Measurements from ENCODE around the gene COA8. TPM values are rescaled to one million over a fixed set of nuclear protein-coding genes. Genes with fewer than 3 reads are reported as not detected.

The COA8 gene
- total and polyA plus RNA-seq, 5 donors = 33.8 to 60.8 (median 43.3) TPM

- no peak for DNase-seq
- Histone ChIP-seq H3K27me3 (ENCODE audit: control insufficient read depth, insufficient read depth) (no peaks in the 10 kb centered on the region), H3K4me1 (ENCODE audit: control insufficient read depth, insufficient read depth, low read length) (no peaks in the 10 kb centered on the region), H3K9me3 (ENCODE audit: control insufficient read depth, low read length) (no peaks in the 10 kb centered on the region), H3K4me3 (ENCODE audit: low read length) (no peak overlapping the region), H3K27ac (ENCODE audit: low read length) (no peak overlapping the region)
- peak in 1 of 2 donors; percentile 19 for ATAC-seq
- intact Hi-C loops (cut with DNase I) = no loop called here
- 53% methylated on average over 8 of the region's 8 CpGs for WGBS
Observed at GRCh38 chr14:103568952-103569351, 6.2 kb downstream of the COA8 start.

GRCh38 chr14:103569408-103569807 lies 6.6 kb downstream of the COA8 start:
- Histone ChIP-seq H3K9me3 (ENCODE audit: control insufficient read depth, low read length) (no peaks in the 10 kb centered on the region), H3K4me1 (ENCODE audit: control insufficient read depth, insufficient read depth, low read length) (no peaks in the 10 kb centered on the region), H3K27me3 (ENCODE audit: control insufficient read depth, insufficient read depth) (no peaks in the 10 kb centered on the region), H3K27ac (ENCODE audit: low read length) (no peak overlapping the region), H3K4me3 (ENCODE audit: low read length) (no peak overlapping the region)
- 56% methylated on average over 11 of the region's 11 CpGs for WGBS
- intact Hi-C loops (cut with DNase I) = no loop called here
- ATAC-seq = no peak
- no peak for DNase-seq

- DNase-seq = no peak
- Histone ChIP-seq H3K4me1 (ENCODE audit: control insufficient read depth, insufficient read depth, low read length) (no peaks in the 10 kb centered on the region), H3K9me3 (ENCODE audit: control insufficient read depth, low read length) (no peaks in the 10 kb centered on the region), H3K27ac (ENCODE audit: low read length) (no peak overlapping the region), H3K27me3 (ENCODE audit: control insufficient read depth, insufficient read depth) (no peaks in the 10 kb centered on the region), H3K4me3 (ENCODE audit: low read length) (no peak overlapping the region)
- 65% methylated on average over 6 of the region's 6 CpGs for WGBS
- intact Hi-C loops (cut with DNase I) = loop anchor here in 1 of 4 donors (10.0 kb wide), 1 partner anchor 121 kb away; no protein-coding TSS in a partner anchor
- peak; percentile 36 to 74 for ATAC-seq
Observed at GRCh38 chr14:103574104-103574503, 11.3 kb downstream of the COA8 start.

GRCh38 chr14:103574707-103575285 lies 12.0 kb downstream of the COA8 start:
- no peak overlapping the region for H3K4me3 ChIP-seq (ENCODE audit: low read length)
- no peak overlapping the region for H3K27ac ChIP-seq (ENCODE audit: low read length)
- H3K27me3 ChIP-seq (ENCODE audit: control insufficient read depth, insufficient read depth) = no peaks in the 10 kb centered on the region
- no peaks in the 10 kb centered on the region for H3K9me3 ChIP-seq (ENCODE audit: control insufficient read depth, low read length)
- no peak for ATAC-seq
- no peak for DNase-seq
- H3K4me1 ChIP-seq (ENCODE audit: control insufficient read depth, insufficient read depth, low read length) = no peaks in the 10 kb centered on the region
- intact Hi-C loops (cut with DNase I) = loop anchor here in 1 of 4 donors (10.0 kb wide), 1 partner anchor 120 kb away; no protein-coding TSS in a partner anchor
- 92% methylated on average over 18 of the region's 18 CpGs for WGBS

GRCh38 chr14:103576371-103577024 lies 13.7 kb downstream of the COA8 start:
- H3K27me3 ChIP-seq (ENCODE audit: control insufficient read depth, insufficient read depth) = no peaks in the 10 kb centered on the region
- H3K4me3 ChIP-seq (ENCODE audit: low read length) = no peak overlapping the region
- no peaks in the 10 kb centered on the region for H3K9me3 ChIP-seq (ENCODE audit: control insufficient read depth, low read length)
- peak; percentile 95 to 96 (median 96) for DNase-seq
- peak overlapping the region; percentile 39 for H3K27ac ChIP-seq (ENCODE audit: low read length)
- peak; percentile 97 for ATAC-seq
- no peaks in the 10 kb centered on the region for H3K4me1 ChIP-seq (ENCODE audit: control insufficient read depth, insufficient read depth, low read length)
- 25% methylated on average over 9 of the region's 9 CpGs for WGBS
- intact Hi-C loops (cut with DNase I) = loop anchor here in 1 of 4 donors (10.0 kb wide), 1 partner anchor 118 kb away; no protein-coding TSS in a partner anchor

GRCh38 chr14:103578401-103579075 lies 15.8 kb downstream of the COA8 start:
- intact Hi-C loops (cut with DNase I) = loop anchor here in 1 of 4 donors (10.0 kb wide), 1 partner anchor 116 kb away; no protein-coding TSS in a partner anchor
- Histone ChIP-seq H3K9me3 (ENCODE audit: control insufficient read depth, low read length) (no peaks in the 10 kb centered on the region), H3K4me3 (ENCODE audit: low read length) (no peak overlapping the region), H3K27me3 (ENCODE audit: control insufficient read depth, insufficient read depth) (no peaks in the 10 kb centered on the region), H3K4me1 (ENCODE audit: control insufficient read depth, insufficient read depth, low read length) (no peaks in the 10 kb centered on the region), H3K27ac (ENCODE audit: low read length) (no peak overlapping the region)
- ATAC-seq (no peak), DNase-seq (no peak)
- WGBS = 91% methylated on average over 12 of the region's 12 CpGs

GRCh38 chr14:103581206-103581605 lies 18.4 kb downstream of the COA8 start:
- no peak overlapping the region for H3K27ac ChIP-seq (ENCODE audit: low read length)
- 89% methylated on average over 11 of the region's 11 CpGs for WGBS
- no peaks in the 10 kb centered on the region for H3K9me3 ChIP-seq (ENCODE audit: control insufficient read depth, low read length)
- ATAC-seq (no peak), DNase-seq (no peak)
- H3K4me1 ChIP-seq (ENCODE audit: control insufficient read depth, insufficient read depth, low read length) = no peaks in the 10 kb centered on the region
- no peak overlapping the region for H3K4me3 ChIP-seq (ENCODE audit: low read length)
- intact Hi-C loops (cut with DNase I) = no loop called here
- H3K27me3 ChIP-seq (ENCODE audit: control insufficient read depth, insufficient read depth) = no peaks in the 10 kb centered on the region

- Histone ChIP-seq H3K27ac (ENCODE audit: low read length) (no peak overlapping the region), H3K4me3 (ENCODE audit: low read length) (no peak overlapping the region), H3K4me1 (ENCODE audit: control insufficient read depth, insufficient read depth, low read length) (no peaks in the 10 kb centered on the region), H3K9me3 (ENCODE audit: control insufficient read depth, low read length) (no peaks in the 10 kb centered on the region), H3K27me3 (ENCODE audit: control insufficient read depth, insufficient read depth) (no peaks in the 10 kb centered on the region)
- intact Hi-C loops (cut with DNase I) = no loop called here
- peak; percentile 38 to 47 for ATAC-seq
- WGBS = 92% methylated on average over 26 of the region's 26 CpGs
- no peak for DNase-seq
Observed at GRCh38 chr14:103581954-103582703, 19.4 kb downstream of the COA8 start.

- Histone ChIP-seq H3K27me3 (ENCODE audit: control insufficient read depth, insufficient read depth) (no peaks in the 10 kb centered on the region), H3K4me1 (ENCODE audit: control insufficient read depth, insufficient read depth, low read length) (no peaks in the 10 kb centered on the region), H3K4me3 (ENCODE audit: low read length) (no peak overlapping the region), H3K9me3 (ENCODE audit: control insufficient read depth, low read length) (no peaks in the 10 kb centered on the region), H3K27ac (ENCODE audit: low read length) (no peak overlapping the region)
- WGBS = 76% methylated on average over 11 of the region's 11 CpGs
- DNase-seq = no peak
- ATAC-seq = no peak
- intact Hi-C loops (cut with DNase I) = no loop called here
Observed at GRCh38 chr14:103584326-103584915, 21.7 kb downstream of the COA8 start.

GRCh38 chr14:103593577-103593976 lies 30.8 kb downstream of the COA8 start:
- intact Hi-C loops (cut with DNase I) = no loop called here
- H3K9me3 ChIP-seq (ENCODE audit: control insufficient read depth, low read length) = no peaks in the 10 kb centered on the region
- no peak overlapping the region for H3K4me3 ChIP-seq (ENCODE audit: low read length)
- peaks cover 6% of the 10 kb centered on the region for H3K4me1 ChIP-seq (ENCODE audit: control insufficient read depth, insufficient read depth, low read length)
- 63% methylated on average over 6 of the region's 6 CpGs for WGBS
- DNase-seq (no peak), ATAC-seq (peak in 1 of 2 donors; percentile 48)
- H3K27me3 ChIP-seq (ENCODE audit: control insufficient read depth, insufficient read depth) = no peaks in the 10 kb centered on the region
- no peak overlapping the region for H3K27ac ChIP-seq (ENCODE audit: low read length)

All from right cardiac atrium (tissue), 5 donors.